Hepatocyte (in vitro differentiated cells): ENCODE measurements around the gene SFMBT2.

Experiments used
- EZH2 ChIP-seq: fragments of 200-600 bp; sonication (generic); IDR thresholded peaks from 2 replicates; pipeline ENCODE4 v1.6.1; 2016; ENCODE audit warnings: antibody characterized with exemption, mild to moderate bottlenecking, borderline replicate concordance
- TF ChIP-seq, protein P1 (sequence below): fragments of 200-600 bp; sonication (generic); IDR thresholded peaks from 2 replicates; pipeline ENCODE4 v1.5.1; 2016; ENCODE audit warnings: antibody characterized with exemption, mild to moderate bottlenecking; ENCODE audit not compliant: poor library complexity

DNA sequence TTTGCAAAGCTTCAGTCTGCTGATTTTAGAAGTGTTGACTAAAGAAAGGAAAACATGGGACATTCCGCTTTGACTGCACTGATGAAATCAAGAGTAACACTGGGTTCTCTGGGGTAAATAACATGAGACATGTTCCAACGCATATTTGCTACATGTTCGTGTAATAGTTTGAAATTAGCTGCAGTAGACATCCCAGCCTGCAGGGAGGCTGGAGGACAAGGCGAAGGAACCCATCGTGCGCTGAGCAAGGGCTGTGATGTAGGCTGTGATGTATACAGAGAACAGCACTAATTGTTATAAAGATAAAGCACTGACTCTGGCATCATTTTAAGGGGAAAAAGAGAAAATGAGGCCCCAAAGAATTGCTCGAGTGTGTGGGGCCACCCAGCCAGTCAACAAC is 40.3 kb downstream of the SFMBT2 start:
- TF ChIP-seq EZH2: no peak
- TF ChIP-seq, protein P1, sequence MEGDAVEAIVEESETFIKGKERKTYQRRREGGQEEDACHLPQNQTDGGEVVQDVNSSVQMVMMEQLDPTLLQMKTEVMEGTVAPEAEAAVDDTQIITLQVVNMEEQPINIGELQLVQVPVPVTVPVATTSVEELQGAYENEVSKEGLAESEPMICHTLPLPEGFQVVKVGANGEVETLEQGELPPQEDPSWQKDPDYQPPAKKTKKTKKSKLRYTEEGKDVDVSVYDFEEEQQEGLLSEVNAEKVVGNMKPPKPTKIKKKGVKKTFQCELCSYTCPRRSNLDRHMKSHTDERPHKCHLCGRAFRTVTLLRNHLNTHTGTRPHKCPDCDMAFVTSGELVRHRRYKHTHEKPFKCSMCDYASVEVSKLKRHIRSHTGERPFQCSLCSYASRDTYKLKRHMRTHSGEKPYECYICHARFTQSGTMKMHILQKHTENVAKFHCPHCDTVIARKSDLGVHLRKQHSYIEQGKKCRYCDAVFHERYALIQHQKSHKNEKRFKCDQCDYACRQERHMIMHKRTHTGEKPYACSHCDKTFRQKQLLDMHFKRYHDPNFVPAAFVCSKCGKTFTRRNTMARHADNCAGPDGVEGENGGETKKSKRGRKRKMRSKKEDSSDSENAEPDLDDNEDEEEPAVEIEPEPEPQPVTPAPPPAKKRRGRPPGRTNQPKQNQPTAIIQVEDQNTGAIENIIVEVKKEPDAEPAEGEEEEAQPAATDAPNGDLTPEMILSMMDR: no peak
